ENCODE measurements around the gene CTLA4.

- TF ChIP-seq, protein P1, sequence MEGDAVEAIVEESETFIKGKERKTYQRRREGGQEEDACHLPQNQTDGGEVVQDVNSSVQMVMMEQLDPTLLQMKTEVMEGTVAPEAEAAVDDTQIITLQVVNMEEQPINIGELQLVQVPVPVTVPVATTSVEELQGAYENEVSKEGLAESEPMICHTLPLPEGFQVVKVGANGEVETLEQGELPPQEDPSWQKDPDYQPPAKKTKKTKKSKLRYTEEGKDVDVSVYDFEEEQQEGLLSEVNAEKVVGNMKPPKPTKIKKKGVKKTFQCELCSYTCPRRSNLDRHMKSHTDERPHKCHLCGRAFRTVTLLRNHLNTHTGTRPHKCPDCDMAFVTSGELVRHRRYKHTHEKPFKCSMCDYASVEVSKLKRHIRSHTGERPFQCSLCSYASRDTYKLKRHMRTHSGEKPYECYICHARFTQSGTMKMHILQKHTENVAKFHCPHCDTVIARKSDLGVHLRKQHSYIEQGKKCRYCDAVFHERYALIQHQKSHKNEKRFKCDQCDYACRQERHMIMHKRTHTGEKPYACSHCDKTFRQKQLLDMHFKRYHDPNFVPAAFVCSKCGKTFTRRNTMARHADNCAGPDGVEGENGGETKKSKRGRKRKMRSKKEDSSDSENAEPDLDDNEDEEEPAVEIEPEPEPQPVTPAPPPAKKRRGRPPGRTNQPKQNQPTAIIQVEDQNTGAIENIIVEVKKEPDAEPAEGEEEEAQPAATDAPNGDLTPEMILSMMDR (IDR thresholded peaks at IDR 0.05): no peak
- no peak for TF ChIP-seq POLR2AphosphoS5 (IDR thresholded peaks at IDR 0.05)
Observed at GRCh38 chr2:203819434-203820133, 48.0 kb upstream of the CTLA4 start.
